Body of pancreas (tissue), 4 donors: ENCODE results near the gene RCOR2.

Source experiments
- CTCF ChIP-seq, 7 experiments: fragments of 450-650 bp in 4 of 7; fragments of 200-600 bp in 3 of 7; sonication (generic) in 3 of 7; IDR thresholded peaks; one replicate each; pipeline ENCODE4 v1.5.1; 2016 to 2019; ENCODE audit warnings: antibody characterized with exemption in 7 of 7
- POLR2A ChIP-seq, 3 donors: fragments of 450-650 bp; IDR thresholded peaks; one replicate each; pipeline ENCODE4 v1.6.1; 2016; ENCODE audit warnings: antibody characterized with exemption in 3 of 3, mild to moderate bottlenecking in 2 of 3

GRCh38 chr11:63892228-63892627 is 24.7 kb downstream of the RCOR2 start:
- TF ChIP-seq CTCF (IDR thresholded peaks at IDR 0.05) (no peak), POLR2A (IDR thresholded peaks at IDR 0.05) (no peak)
